Urinary bladder (tissue), 4 donors: ENCODE measurements around the gene ERMARD. TPM values are rescaled to one million over a fixed set of nuclear protein-coding genes. Genes with fewer than 3 reads are reported as not detected.
"Not testable (repeated sequence)": the region's sequence is repeated elsewhere in the genome, so short reads cannot be mapped to it uniquely, and the experiment has no call there.

Experiments used
- DNase-seq: peaks from one replicate; pipeline ENCODE4 v3.0.0-alpha.2; 2015; ENCODE audit errors: extremely low spot score
- H3K27ac ChIP-seq: one replicate; pipeline ENCODE4 v1.5.1; 2013; ENCODE audit warnings: low read depth, mild to moderate bottlenecking, moderate library complexity
- H3K36me3 ChIP-seq: one replicate; pipeline ENCODE4 v1.6.1; 2013; ENCODE audit warnings: mild to moderate bottlenecking, moderate library complexity; ENCODE audit not compliant: insufficient read depth
- H3K4me1 ChIP-seq: one replicate; pipeline ENCODE4 v1.6.1; 2013; ENCODE audit warnings: mild to moderate bottlenecking, moderate library complexity; ENCODE audit not compliant: insufficient read depth
- H3K4me3 ChIP-seq: one replicate; pipeline ENCODE4 v1.5.1; 2013; ENCODE audit warnings: low read depth, low read length
- WGBS: extraction: QIAGEN DNeasy Blood & Tissue Kit; methylation state at CpG from one replicate; pipeline ENCODE4 v1.1.7; 2013; 5-methylcytosine and 5-hydroxymethylcytosine counted together
- polyA plus RNA-seq: library from polyadenylated mRNA; stranded (reverse); fragments of 200-250 nt; gene quantifications from one replicate; pipeline ENCODE4 v1.2.3, GENCODE V29; 2013
- total RNA-seq: library from RNA; depleted of rRNA; stranded (reverse); fragments of >200 nt; gene quantifications from one replicate; pipeline ENCODE4 v1.2.3, GENCODE V29; 2014
- donor health status: healthy with polysubstance abuse.
- donor health status: healthy.

Gene ERMARD
- total and polyA plus RNA-seq, 2 donors = 19.7 to 34.9 TPM

DNA sequence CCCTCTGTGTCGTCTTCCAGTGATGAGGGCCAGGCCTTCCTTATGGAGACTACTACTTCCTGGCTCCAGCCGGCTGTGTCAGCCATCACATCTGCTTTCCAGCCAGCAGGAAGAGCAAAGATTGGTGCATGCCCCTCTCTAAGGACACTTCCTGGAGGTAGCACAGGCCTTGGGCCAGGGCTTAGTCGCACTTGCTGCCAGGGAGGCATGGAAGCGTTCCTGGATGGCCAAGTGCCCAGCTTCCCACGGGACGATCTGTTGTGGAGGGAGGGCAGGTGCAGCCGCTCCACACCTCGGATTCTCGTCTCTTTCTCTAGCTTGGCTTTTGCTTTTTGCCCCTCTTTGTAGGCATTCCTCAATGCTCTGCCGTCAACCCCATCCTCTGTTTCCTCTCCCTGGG is 11.9 kb downstream of the ERMARD start:
- DNase-seq = no peak
- 71% methylated on average over 10 of the region's 10 CpGs for WGBS
- Histone ChIP-seq H3K4me3 (no peak overlapping the region), H3K36me3 (peaks cover 7% of the 10 kb centered on the region), H3K4me1 (no peaks in the 10 kb centered on the region), H3K27ac (no peak overlapping the region)

DNA sequence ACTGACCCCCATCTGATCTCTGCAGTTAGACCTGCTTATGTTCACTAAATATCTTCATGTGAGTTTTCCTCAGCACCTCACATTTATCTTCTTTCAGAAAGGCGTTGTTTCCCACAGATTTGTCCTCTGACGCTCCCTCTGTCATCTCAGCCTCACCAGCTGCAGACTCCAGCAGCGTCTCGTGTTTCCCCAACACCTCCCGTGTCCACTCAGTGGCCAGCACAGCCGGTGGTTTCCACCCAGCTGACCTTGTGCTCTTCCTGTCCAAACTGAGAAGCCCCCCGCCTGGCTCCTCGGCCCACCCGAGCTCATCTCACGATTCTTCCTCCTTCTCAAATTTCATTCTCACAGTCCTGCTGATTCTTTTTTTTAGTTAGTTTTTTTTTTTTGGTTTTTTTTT is 12.5 kb downstream of the ERMARD start:
- Histone ChIP-seq H3K4me1 (no peaks in the 10 kb centered on the region), H3K4me3 (no peak overlapping the region), H3K36me3 (peaks cover 7% of the 10 kb centered on the region), H3K27ac (no peak overlapping the region)
- no peak for DNase-seq
- 81% methylated on average over 10 of the region's 10 CpGs for WGBS

DNA sequence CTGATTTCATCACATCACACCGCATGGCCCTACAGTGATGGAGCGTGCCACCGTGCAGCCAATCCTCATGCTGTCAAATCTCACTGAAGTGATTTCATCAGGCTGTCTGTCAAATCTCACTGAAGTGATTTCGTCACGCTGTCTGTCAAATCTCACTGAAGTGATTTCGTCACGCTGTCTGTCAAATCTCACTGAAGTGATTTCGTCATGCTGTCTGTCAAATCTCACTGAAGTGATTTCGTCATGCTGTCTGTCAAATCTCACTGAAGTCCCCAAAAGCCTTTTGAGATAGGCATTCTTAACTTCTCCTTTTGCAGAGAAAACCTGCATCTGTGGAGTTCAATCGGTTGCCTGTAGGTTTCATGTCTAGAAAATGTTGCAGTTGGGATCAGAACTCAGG is 14.4 kb downstream of the ERMARD start:
- not testable (repeated sequence) for H3K27ac ChIP-seq, H3K36me3 ChIP-seq
- 88% methylated on average over 5 of the region's 10 CpGs for WGBS

DNA sequence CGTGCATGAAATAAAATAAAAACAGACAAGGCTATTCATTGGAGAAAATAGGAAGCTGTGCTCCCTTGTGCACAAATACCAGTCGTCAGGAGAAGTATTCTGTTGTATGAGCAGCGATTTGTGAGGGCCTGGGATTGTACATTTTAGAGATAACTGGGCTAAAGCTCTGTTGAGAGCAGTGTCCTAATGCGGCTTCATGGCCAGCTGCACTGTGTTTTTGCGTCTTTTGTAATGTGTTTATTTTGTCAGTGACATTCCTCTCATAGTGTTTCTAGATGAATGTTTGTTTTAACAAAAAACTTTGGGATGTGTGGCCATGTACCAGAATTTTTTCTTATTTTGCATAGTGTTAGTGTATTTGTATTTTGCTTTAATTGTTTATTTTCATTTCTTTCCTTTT is 14.8 kb downstream of the ERMARD start:
- peaks cover 4% of the 10 kb centered on the region for H3K36me3 ChIP-seq
- H3K27ac ChIP-seq = no peak overlapping the region
- WGBS = 59% methylated on average over 5 of the region's 5 CpGs

More for the DNA sequence above, 14.4 kb downstream of the ERMARD start:
- H3K4me3 ChIP-seq, H3K4me1 ChIP-seq, DNase-seq: not testable (repeated sequence)

DNA sequence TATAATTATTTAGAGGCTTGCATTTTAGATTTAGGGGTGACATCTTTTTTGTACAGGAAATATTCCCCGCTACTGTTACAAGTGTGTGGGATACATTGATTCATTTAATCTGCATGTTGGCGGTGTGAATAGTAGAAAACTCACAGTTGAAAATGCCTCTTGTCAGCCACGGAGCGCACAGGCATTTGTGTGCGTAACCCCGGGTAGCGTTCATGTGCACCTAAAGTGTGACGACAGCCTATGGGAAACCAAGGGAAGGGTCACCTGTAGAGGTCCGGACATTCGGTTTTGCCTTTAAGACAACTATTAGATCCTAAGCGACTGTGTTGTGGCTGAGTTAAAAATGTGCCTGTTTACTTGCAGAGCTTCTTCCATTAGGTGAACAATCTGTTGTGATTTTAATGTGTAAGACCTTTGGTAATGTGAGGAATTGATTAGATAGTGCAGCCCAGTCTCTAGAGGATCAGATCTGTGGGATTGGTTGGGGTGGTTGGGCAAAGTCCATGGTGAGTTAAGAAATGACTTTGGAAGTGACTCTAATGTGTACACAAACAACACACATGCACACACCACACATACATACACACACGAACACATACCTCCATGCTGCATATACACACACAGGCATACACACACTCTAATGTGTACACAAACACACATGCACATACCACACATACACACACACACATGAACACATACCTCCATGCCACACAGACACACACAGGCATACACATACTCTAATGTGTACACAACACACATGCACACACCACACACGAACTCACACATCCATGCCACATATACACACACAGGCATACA is 15.7 kb downstream of the ERMARD start:
- 95% methylated on average over 13 of the region's 13 CpGs for WGBS
- Histone ChIP-seq H3K27ac (no peak overlapping the region), H3K4me1 (no peaks in the 10 kb centered on the region), H3K36me3 (peaks cover 4% of the 10 kb centered on the region), H3K4me3 (no peak overlapping the region)
- no peak for DNase-seq

More for the DNA sequence above, 14.8 kb downstream of the ERMARD start:
- no peaks in the 10 kb centered on the region for H3K4me1 ChIP-seq
- H3K4me3 ChIP-seq = no peak overlapping the region
- DNase-seq = no peak

DNA sequence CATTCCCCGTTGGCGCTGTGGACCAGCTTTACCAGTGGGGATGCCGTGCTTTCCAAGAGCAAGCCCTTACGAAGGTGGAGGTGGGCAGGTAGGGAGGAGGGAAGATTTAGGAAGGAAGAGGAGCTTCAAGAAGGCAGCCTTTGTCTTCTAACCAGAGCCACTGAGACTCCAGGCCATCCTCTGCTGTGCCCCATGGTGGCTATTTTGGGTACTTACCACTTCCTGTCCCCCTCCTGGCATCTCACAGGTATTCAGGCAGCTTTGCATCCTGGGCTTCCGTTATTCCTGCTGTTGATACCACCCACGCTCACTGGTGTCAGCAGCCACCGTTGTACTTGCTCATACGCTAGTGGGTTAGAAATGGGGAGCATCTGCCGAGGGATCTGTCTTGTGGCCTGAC is 22.9 kb downstream of the ERMARD start:
- Histone ChIP-seq H3K4me1 (no peaks in the 10 kb centered on the region), H3K4me3 (no peak overlapping the region), H3K27ac (no peak overlapping the region), H3K36me3 (no peaks in the 10 kb centered on the region)
- WGBS = 94% methylated on average over 9 of the region's 9 CpGs
- DNase-seq = no peak

DNA sequence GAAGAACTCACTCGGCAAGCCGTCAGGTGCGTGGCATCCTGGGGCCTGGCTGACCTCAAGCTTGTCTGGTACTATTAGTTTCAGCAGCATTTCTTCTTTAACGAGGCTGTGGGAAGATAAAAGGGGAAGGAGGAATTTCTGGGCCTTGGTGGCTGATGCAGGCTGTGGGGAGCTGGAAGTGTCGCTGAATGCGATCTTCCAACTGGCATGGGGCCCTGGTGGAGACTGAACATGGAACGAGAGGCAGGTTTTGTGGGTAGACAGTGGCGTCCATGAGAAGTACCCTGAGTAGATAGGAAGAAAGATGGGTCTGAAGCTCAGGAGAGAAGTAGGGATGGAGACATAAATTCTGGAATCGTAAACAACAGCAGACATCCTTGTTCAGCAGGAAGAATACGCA is 23.9 kb downstream of the ERMARD start:
- WGBS = 78% methylated on average over 10 of the region's 10 CpGs
- no peak overlapping the region for H3K27ac ChIP-seq
- no peaks in the 10 kb centered on the region for H3K36me3 ChIP-seq
- no peak overlapping the region for H3K4me3 ChIP-seq
- no peaks in the 10 kb centered on the region for H3K4me1 ChIP-seq
- no peak for DNase-seq

DNA sequence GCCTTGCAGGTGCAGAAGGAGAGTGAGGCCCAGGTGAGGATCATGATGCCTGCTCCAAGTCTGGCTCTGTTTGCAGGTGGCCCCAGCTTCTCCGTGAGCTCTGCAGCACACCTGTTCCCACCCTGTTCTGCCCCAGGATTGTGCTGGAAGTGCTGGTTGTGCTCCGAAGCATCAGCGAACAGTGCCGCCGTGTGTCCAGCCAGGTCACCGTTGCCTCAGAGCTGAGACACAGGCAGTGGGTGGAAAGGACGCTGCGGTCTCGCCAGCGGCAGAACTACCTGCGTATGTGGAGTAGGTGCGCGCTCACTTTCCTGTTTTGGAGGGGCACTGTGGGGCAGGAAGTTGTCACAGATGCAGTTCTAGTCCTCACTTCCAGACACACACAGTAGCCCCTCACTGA is 25.0 kb downstream of the ERMARD start:
- H3K36me3 ChIP-seq = no peaks in the 10 kb centered on the region
- DNase-seq = no peak
- no peak overlapping the region for H3K4me3 ChIP-seq
- H3K4me1 ChIP-seq = no peaks in the 10 kb centered on the region
- WGBS = 94% methylated on average over 13 of the region's 13 CpGs
- H3K27ac ChIP-seq = no peak overlapping the region

DNA sequence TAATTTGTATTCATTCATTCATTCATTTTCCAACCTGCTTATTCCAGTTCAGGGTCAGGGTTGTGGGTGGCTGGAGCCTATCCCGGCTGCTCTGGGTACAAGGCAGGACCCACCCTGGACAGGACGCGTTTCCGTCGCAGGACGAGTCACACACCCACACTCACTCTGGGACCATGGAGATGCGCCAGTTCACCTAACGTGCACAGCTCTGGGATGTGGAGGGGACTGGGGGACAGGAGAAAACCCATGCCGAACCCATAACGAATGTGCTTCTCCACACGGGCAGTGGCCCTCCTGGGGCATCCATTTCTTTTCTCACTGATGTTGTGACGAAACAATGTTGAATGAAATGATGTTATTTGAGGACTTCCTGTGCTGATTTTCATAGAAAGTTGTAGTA is 26.5 kb downstream of the ERMARD start:
- Histone ChIP-seq H3K27ac (no peak overlapping the region), H3K36me3 (no peaks in the 10 kb centered on the region), H3K4me3 (no peak overlapping the region), H3K4me1 (no peaks in the 10 kb centered on the region)
- DNase-seq = no peak
- 94% methylated on average over 12 of the region's 12 CpGs for WGBS

DNA sequence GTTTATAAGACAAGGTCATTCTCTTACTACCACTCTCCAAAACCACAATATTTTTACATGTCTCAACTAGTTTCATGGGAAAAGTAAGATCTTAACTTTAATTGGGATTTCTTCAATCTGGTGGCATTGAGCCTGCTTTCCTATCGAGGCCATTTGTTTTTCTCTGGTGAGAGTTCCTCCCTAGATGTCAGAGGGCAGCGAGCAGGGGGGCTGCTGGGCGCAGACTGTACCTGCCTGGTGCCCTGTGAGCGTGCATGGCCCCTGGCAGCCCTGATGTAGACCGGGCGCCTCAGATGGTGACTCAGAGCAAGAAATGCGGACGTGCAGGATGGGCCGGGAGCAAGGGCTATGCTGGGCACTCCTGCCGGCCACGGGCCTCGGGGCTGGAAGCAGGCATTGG is 27.2 kb downstream of the ERMARD start:
- no peaks in the 10 kb centered on the region for H3K4me1 ChIP-seq
- H3K4me3 ChIP-seq = no peak overlapping the region
- no peak for DNase-seq
- H3K27ac ChIP-seq = no peak overlapping the region
- WGBS = 93% methylated on average over 12 of the region's 12 CpGs
- H3K36me3 ChIP-seq = no peaks in the 10 kb centered on the region

DNA sequence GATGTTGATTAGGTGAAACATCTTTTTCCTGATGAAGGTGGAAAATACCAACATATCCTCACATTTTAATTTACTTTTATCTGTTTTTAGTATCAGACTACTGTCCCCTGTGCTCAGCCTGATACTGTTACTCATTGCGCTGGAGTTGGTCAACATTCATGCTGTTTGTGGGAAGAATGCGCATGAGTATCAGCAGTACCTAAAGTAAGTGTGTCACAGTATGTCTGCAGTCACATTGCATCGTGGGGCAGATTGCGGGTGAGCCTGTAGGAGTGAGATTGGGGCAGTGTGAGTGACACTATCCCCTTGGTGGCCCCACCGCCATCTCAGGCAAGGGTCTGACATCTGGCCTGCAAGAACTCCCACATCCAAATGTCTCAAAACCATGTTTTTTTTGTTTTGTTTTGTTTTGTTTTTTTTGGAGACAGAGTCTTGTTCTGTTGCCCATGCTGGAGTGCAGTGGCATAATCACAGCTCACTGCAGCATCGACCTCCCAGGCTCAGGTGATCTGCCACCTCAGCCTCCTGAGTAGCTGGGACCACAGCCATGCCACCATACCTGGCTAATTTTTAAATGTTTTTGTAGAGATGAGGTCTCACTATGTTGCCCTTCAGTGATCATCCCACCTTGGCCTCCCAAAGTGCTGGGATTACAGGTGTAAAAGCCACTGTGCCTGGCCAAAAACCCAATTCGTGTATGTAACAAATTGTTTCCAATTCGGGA is 27.8 kb downstream of the ERMARD start:
- no peak overlapping the region for H3K27ac ChIP-seq
- H3K4me1 ChIP-seq = no peaks in the 10 kb centered on the region
- H3K36me3 ChIP-seq = no peaks in the 10 kb centered on the region
- H3K4me3 ChIP-seq = no peak overlapping the region
- DNase-seq = no peak
- 80% methylated on average over 8 of the region's 8 CpGs for WGBS

DNA sequence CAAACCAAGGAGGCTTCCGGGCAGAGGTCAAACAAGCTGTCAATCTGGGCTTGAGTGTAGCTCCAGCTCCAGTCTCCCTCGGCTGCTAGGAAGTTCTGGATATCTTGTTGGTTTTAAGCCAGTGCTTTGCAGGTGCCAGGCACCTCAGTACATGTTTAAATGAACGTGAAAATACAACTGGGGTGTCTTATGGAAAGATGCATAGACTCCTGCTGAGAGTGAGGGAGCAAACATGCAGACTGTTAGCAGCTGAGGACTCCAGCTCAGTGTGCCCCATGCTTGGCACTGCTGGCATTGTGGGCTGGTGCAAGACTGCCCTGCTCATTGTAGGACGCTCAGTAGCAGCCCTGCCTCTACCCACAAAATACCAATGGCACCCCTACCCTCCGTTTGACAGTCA is 28.5 kb downstream of the ERMARD start:
- Histone ChIP-seq H3K4me1 (no peaks in the 10 kb centered on the region), H3K36me3 (no peaks in the 10 kb centered on the region), H3K4me3 (no peak overlapping the region), H3K27ac (no peak overlapping the region)
- 86% methylated on average over 5 of the region's 5 CpGs for WGBS
- DNase-seq = no peak

DNA sequence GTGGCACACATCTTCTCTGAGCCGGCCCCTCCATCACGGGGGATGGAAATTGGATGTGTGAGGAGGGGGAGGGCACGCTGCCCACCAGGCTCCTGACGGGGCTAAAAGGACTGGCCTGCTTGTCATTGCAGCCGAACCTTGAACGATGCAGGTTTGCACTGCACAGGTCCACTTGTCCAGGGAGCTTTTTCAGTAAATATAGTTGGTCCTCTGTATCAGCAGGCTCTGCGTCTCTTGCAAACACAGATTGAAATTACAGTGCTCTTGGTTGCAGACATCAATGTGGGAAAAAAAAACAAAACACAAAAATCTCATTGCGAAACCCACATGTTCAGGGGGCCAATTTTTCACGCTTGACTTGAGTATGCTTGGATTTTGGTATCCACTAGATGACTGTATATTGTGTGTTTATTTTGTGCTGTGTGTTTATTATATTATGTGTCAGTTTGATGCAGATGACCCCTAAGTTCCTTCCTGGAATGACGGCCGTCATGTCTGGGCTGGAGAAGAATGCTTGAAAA is 29.2 kb downstream of the ERMARD start:
- WGBS = 84% methylated on average over 11 of the region's 11 CpGs
- no peak overlapping the region for H3K4me3 ChIP-seq
- H3K27ac ChIP-seq = no peak overlapping the region
- no peaks in the 10 kb centered on the region for H3K36me3 ChIP-seq
- no peaks in the 10 kb centered on the region for H3K4me1 ChIP-seq
- DNase-seq = no peak

DNA sequence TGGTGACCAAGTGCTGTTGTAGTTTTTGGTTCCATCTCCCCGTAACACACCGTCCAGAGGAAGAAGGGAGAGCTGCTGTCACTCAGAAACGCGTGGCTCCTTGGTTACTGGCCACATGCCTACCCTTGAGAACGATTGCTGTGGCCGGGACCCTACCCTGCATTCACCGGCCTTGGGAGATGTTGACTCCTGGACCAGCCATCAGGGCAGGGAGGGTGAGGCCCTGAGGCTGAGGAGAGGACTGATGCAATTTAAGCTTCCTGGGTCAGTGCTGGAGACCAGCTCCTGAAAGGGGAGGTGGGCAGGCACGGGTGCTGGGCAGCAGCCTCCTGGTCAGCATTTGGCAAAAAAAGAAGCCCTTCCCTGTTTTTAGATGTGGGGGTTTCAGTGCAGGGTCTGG is 31.5 kb downstream of the ERMARD start:
- Histone ChIP-seq H3K36me3 (no peaks in the 10 kb centered on the region), H3K4me3 (no peak overlapping the region), H3K27ac (no peak overlapping the region), H3K4me1 (no peaks in the 10 kb centered on the region)
- 92% methylated on average over 8 of the region's 8 CpGs for WGBS
- DNase-seq = no peak
